ENCODE results near the gene TSHZ2. TPM values are rescaled to one million over a fixed set of nuclear protein-coding genes. Genes with fewer than 3 reads are reported as not detected.

The TSHZ2 gene
- polyA plus RNA-seq, 1 donor from 2014 or later = 4.6 TPM

DNA sequence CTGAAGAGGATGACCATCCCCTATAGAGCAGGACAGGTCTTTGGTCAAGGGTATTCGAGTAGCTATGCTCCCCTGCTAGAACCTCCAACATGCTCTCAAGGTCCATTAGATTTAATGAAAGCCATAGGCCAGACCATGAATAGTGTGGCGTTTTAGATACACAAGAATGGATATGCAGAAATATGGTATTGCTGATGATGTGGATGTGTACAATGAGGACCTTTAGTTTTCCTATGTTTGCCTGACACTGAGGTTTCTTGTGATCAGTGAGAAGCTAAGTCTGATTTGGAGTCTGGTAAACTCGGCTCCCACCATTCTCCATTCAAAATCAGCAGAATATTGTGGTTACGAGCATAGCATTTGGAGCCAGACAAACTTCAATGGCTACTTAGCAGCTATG, 125.6 kb downstream of the TSHZ2 start:
- Histone ChIP-seq H3K9me2 (ENCODE audit: insufficient read depth, low read length) (no peaks in the 10 kb centered on the region), H3K9ac (ENCODE audit: low read length) (no peak overlapping the region), H3K4me3 (ENCODE audit: low read length) (no peak overlapping the region), H3K27ac (ENCODE audit: low read length) (no peak overlapping the region), H3K9me3 (ENCODE audit: low read length) (no peaks in the 10 kb centered on the region), H3K27me3 (ENCODE audit: insufficient read depth, low read depth, low read length) (no peaks in the 10 kb centered on the region), H4K20me1 (ENCODE audit: insufficient read depth) (no peaks in the 10 kb centered on the region), H3F3A (ENCODE audit: insufficient read depth, low read length, poor library complexity, severe bottlenecking) (no peaks in the 10 kb centered on the region), H3K4me2 (ENCODE audit: low read length) (no peak overlapping the region), H3K79me2 (replicated peaks; ENCODE audit: insufficient read depth, low read length) (no peaks in the 10 kb centered on the region), H3K36me3 (ENCODE audit: insufficient read depth, low read length) (no peaks in the 10 kb centered on the region), H2AFZ (ENCODE audit: low read depth, low read length) (no peak overlapping the region)
- TF ChIP-seq POLR2AphosphoS5 (IDR thresholded peaks at IDR 0.05) (no peak), EZH2 (IDR thresholded peaks at IDR 0.05; ENCODE audit: borderline replicate concordance, insufficient read depth, low read length, poor library complexity, severe bottlenecking) (no peak), RAD21 (conservative IDR thresholded peaks at IDR 0.05) (no peak), TAF1 (IDR thresholded peaks at IDR 0.05; ENCODE audit: low read depth) (no peak), SMC3 (conservative IDR thresholded peaks at IDR 0.05; ENCODE audit: poor library complexity) (no peak), MXI1 (conservative IDR thresholded peaks at IDR 0.05; ENCODE audit: poor library complexity, severe bottlenecking) (no peak), EP300 (conservative IDR thresholded peaks at IDR 0.05; ENCODE audit: poor library complexity, severe bottlenecking) (no peak)
- TF ChIP-seq, protein P1, sequence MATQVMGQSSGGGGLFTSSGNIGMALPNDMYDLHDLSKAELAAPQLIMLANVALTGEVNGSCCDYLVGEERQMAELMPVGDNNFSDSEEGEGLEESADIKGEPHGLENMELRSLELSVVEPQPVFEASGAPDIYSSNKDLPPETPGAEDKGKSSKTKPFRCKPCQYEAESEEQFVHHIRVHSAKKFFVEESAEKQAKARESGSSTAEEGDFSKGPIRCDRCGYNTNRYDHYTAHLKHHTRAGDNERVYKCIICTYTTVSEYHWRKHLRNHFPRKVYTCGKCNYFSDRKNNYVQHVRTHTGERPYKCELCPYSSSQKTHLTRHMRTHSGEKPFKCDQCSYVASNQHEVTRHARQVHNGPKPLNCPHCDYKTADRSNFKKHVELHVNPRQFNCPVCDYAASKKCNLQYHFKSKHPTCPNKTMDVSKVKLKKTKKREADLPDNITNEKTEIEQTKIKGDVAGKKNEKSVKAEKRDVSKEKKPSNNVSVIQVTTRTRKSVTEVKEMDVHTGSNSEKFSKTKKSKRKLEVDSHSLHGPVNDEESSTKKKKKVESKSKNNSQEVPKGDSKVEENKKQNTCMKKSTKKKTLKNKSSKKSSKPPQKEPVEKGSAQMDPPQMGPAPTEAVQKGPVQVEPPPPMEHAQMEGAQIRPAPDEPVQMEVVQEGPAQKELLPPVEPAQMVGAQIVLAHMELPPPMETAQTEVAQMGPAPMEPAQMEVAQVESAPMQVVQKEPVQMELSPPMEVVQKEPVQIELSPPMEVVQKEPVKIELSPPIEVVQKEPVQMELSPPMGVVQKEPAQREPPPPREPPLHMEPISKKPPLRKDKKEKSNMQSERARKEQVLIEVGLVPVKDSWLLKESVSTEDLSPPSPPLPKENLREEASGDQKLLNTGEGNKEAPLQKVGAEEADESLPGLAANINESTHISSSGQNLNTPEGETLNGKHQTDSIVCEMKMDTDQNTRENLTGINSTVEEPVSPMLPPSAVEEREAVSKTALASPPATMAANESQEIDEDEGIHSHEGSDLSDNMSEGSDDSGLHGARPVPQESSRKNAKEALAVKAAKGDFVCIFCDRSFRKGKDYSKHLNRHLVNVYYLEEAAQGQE (IDR thresholded peaks at IDR 0.05; ENCODE audit: borderline replicate concordance) = no peak
- TF ChIP-seq, protein P2, sequence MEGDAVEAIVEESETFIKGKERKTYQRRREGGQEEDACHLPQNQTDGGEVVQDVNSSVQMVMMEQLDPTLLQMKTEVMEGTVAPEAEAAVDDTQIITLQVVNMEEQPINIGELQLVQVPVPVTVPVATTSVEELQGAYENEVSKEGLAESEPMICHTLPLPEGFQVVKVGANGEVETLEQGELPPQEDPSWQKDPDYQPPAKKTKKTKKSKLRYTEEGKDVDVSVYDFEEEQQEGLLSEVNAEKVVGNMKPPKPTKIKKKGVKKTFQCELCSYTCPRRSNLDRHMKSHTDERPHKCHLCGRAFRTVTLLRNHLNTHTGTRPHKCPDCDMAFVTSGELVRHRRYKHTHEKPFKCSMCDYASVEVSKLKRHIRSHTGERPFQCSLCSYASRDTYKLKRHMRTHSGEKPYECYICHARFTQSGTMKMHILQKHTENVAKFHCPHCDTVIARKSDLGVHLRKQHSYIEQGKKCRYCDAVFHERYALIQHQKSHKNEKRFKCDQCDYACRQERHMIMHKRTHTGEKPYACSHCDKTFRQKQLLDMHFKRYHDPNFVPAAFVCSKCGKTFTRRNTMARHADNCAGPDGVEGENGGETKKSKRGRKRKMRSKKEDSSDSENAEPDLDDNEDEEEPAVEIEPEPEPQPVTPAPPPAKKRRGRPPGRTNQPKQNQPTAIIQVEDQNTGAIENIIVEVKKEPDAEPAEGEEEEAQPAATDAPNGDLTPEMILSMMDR (IDR thresholded peaks at IDR 0.05; ENCODE audit: poor library complexity, severe bottlenecking) = no peak

DNA sequence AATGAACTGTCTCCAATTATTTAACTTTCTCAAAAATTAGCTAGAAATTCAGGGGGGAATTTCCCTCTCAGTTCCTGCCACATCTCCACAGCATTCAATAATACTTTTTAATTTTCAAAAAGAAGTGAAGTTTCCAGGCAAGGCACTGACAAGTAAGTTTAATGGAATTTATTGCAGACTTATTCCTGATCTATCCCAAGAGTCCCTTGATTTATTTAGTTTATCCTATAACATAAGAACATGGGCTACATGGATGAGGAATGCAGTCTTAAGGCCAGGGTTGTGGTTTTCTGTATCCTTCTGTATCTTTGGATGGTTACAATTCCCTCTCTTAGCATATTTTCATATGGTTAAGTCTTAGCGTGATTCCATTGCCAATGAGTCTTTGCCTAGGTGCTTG, 126.5 kb downstream of the TSHZ2 start:
- Histone ChIP-seq H3K9me2 (ENCODE audit: insufficient read depth, low read length) (no peaks in the 10 kb centered on the region), H3K79me2 (replicated peaks; ENCODE audit: insufficient read depth, low read length) (no peaks in the 10 kb centered on the region), H3K36me3 (ENCODE audit: insufficient read depth, low read length) (no peaks in the 10 kb centered on the region), H3K9ac (ENCODE audit: low read length) (no peak overlapping the region), H3K4me2 (ENCODE audit: low read length) (no peak overlapping the region), H3K27ac (ENCODE audit: low read length) (no peak overlapping the region), H3F3A (ENCODE audit: insufficient read depth, low read length, poor library complexity, severe bottlenecking) (no peaks in the 10 kb centered on the region), H3K4me3 (ENCODE audit: low read length) (no peak overlapping the region), H2AFZ (ENCODE audit: low read depth, low read length) (no peak overlapping the region), H3K27me3 (ENCODE audit: insufficient read depth, low read depth, low read length) (no peaks in the 10 kb centered on the region), H3K9me3 (ENCODE audit: low read length) (no peaks in the 10 kb centered on the region), H4K20me1 (ENCODE audit: insufficient read depth) (no peaks in the 10 kb centered on the region)
- TF ChIP-seq POLR2AphosphoS5 (IDR thresholded peaks at IDR 0.05) = no peak
- TF ChIP-seq, protein P2 (IDR thresholded peaks at IDR 0.05; ENCODE audit: poor library complexity, severe bottlenecking) = no peak
- no peak for TF ChIP-seq RAD21 (conservative IDR thresholded peaks at IDR 0.05)
- TF ChIP-seq EZH2 (IDR thresholded peaks at IDR 0.05; ENCODE audit: borderline replicate concordance, insufficient read depth, low read length, poor library complexity, severe bottlenecking) = no peak
- no peak for TF ChIP-seq EP300 (conservative IDR thresholded peaks at IDR 0.05; ENCODE audit: poor library complexity, severe bottlenecking)
- TF ChIP-seq, protein P1 (IDR thresholded peaks at IDR 0.05; ENCODE audit: borderline replicate concordance) = no peak
- TF ChIP-seq MXI1 (conservative IDR thresholded peaks at IDR 0.05; ENCODE audit: poor library complexity, severe bottlenecking) = no peak
- no peak for TF ChIP-seq TAF1 (IDR thresholded peaks at IDR 0.05; ENCODE audit: low read depth)
- TF ChIP-seq SMC3 (conservative IDR thresholded peaks at IDR 0.05; ENCODE audit: poor library complexity) = no peak
